ENCODE measurements around the gene BAAT.
A peak's percentile ranks its signal among the peaks of the same experiment; 100 is the strongest.

The BAAT gene

GRCh38 chr9:101398068-101398929 lies 13.5 kb upstream of the BAAT start, which contains the start of the genes MRPL50 and ZNF189:
MRPL50 (minus strand) TSS chr9:101398618; CDS start chr9:101398592, 26 bp downstream.
ZNF189 (plus strand) TSS chr9:101398851; CDS start chr9:101399157, 306 bp downstream.
- DNase-seq: peak; percentile 93

- no peak for DNase-seq
Measured at GRCh38 chr9:101397746-101398067, 12.9 kb upstream of the BAAT start.

- DNase-seq: no peak
Measured at GRCh38 chr9:101394687-101395086, 9.9 kb upstream of the BAAT start.

- DNase-seq: no peak
Measured at GRCh38 chr9:101393135-101393534, 8.3 kb upstream of the BAAT start.

GRCh38 chr9:101388507-101388993 lies 3.7 kb upstream of the BAAT start:
- DNase-seq: no peak

- DNase-seq: no peak
Measured at GRCh38 chr9:101387871-101388506, 3.2 kb upstream of the BAAT start.

- no peak for DNase-seq
Measured at GRCh38 chr9:101383361-101383760, 1.4 kb downstream of the BAAT start.

GRCh38 chr9:101381833-101382342 lies 2.9 kb downstream of the BAAT start:
- DNase-seq: no peak

- no peak for DNase-seq
Measured at GRCh38 chr9:101381118-101381517, 3.7 kb downstream of the BAAT start.

- no peak for DNase-seq
Measured at GRCh38 chr9:101380295-101380694, 4.5 kb downstream of the BAAT start.

- DNase-seq: no peak
Measured at GRCh38 chr9:101376111-101376848, 8.5 kb downstream of the BAAT start.

GRCh38 chr9:101375546-101375945 lies 9.3 kb downstream of the BAAT start:
- DNase-seq: no peak

GRCh38 chr9:101372327-101373118 lies 12.3 kb downstream of the BAAT start:
- DNase-seq: no peak

- no peak for DNase-seq
Measured at GRCh38 chr9:101371813-101372212, 13.0 kb downstream of the BAAT start.

- no peak for DNase-seq
Measured at GRCh38 chr9:101369884-101370531, 14.8 kb downstream of the BAAT start.

- no peak for DNase-seq
Measured at GRCh38 chr9:101369286-101369685, 15.5 kb downstream of the BAAT start.

GRCh38 chr9:101367323-101367722 lies 17.5 kb downstream of the BAAT start:
- DNase-seq: no peak

GRCh38 chr9:101366038-101366756 lies 18.6 kb downstream of the BAAT start:
- DNase-seq: no peak

GRCh38 chr9:101365181-101365580 lies 19.6 kb downstream of the BAAT start:
- DNase-seq: no peak

- no peak for DNase-seq
Measured at GRCh38 chr9:101362450-101362849, 22.4 kb downstream of the BAAT start.

- DNase-seq: no peak
Measured at GRCh38 chr9:101360647-101361046, 24.2 kb downstream of the BAAT start.

Data from activated effector memory CD4-positive, alpha-beta T cell treated with Interleukin-2 at 50 U/mL for 16 hours (primary cell).